Measurements from ENCODE around the gene KRTAP10-11.
"Not testable (repeated sequence)": the region's sequence is repeated elsewhere in the genome, so short reads cannot be mapped to it uniquely, and the experiment has no call there.

The KRTAP10-11 gene

DNA sequence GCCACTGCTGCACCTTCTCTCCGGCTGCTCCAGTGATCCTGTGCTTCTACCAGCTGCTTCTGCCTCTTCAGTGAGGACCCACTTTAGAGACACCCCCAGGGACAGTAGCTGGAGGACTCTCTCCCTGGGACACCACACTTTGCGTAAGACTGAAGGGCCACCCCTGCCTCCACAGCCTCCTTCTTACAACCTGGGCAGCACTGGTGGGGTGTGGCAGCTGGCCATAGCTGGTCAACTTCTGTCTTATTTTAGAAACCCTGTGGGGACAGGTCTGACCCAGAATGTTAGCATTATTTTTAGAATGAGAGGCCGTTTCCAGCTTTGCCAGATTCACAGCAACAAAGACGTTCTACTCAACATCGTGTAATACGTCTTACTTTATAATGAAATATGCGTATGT, 20.5 kb upstream of the KRTAP10-11 start:
- in situ Hi-C loops (cut with MboI; ENCODE audit: low sequenced_read_pairs) = no loop called here
- H3K4me3 ChIP-seq = no peak overlapping the region
- H3K27me3 ChIP-seq (ENCODE audit: low read depth) = no peaks in the 10 kb centered on the region
- no peak for DNase-seq (ENCODE audit: low spot score in 2 of 2)
- no peaks in the 10 kb centered on the region; the same call in 1 of the 2 replicates for H3K9me3 ChIP-seq
- no peaks in the 10 kb centered on the region for H3K36me3 ChIP-seq (replicated peaks)
- H3K4me1 ChIP-seq = no peaks in the 10 kb centered on the region

DNA sequence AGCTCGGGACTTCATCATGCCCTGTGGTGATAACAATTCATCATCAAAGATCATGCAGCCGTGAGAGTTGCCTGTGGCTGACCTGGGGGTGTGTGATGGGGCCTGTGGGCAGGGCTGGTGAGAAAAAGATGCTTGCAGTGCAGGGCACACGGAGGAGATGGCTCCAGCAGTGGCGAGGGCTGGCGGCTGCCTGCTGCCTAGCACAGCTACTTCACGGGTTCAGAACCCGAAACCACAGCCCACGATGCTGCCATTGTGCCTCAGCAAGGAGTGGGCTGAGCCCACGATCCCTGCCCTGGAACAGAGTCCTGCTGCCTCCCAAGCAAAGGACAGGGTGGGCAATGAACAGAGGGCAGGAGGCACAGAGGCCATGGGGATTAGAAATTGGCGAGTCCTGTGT, 20.0 kb upstream of the KRTAP10-11 start:
- no peak for DNase-seq (ENCODE audit: low spot score in 2 of 2)
- no peaks in the 10 kb centered on the region for H3K36me3 ChIP-seq (replicated peaks)
- no peaks in the 10 kb centered on the region; the same call in 1 of the 2 replicates for H3K9me3 ChIP-seq
- in situ Hi-C loops (cut with MboI; ENCODE audit: low sequenced_read_pairs) = no loop called here
- no peaks in the 10 kb centered on the region for H3K27me3 ChIP-seq (ENCODE audit: low read depth)
- no peak overlapping the region for H3K4me3 ChIP-seq
- no peaks in the 10 kb centered on the region for H3K4me1 ChIP-seq

GRCh38 chr21:44626673-44627143, 19.5 kb upstream of the KRTAP10-11 start, which contains the start of gene KRTAP10-9:
KRTAP10-9 (plus strand) TSS chr21:44627093; CDS start chr21:44627172, 79 bp downstream.
- H3K27me3 ChIP-seq (ENCODE audit: low read depth) = no peaks in the 10 kb centered on the region
- in situ Hi-C loops (cut with MboI; ENCODE audit: low sequenced_read_pairs) = no loop called here
- no peaks in the 10 kb centered on the region; the same call in 1 of the 2 replicates for H3K9me3 ChIP-seq
- H3K4me1 ChIP-seq = no peaks in the 10 kb centered on the region
- H3K4me3 ChIP-seq = no peak within 1 kb of the TSS
- DNase-seq (ENCODE audit: low spot score in 2 of 2) = no peak
- no peaks in the 10 kb centered on the region for H3K36me3 ChIP-seq (replicated peaks)

DNA sequence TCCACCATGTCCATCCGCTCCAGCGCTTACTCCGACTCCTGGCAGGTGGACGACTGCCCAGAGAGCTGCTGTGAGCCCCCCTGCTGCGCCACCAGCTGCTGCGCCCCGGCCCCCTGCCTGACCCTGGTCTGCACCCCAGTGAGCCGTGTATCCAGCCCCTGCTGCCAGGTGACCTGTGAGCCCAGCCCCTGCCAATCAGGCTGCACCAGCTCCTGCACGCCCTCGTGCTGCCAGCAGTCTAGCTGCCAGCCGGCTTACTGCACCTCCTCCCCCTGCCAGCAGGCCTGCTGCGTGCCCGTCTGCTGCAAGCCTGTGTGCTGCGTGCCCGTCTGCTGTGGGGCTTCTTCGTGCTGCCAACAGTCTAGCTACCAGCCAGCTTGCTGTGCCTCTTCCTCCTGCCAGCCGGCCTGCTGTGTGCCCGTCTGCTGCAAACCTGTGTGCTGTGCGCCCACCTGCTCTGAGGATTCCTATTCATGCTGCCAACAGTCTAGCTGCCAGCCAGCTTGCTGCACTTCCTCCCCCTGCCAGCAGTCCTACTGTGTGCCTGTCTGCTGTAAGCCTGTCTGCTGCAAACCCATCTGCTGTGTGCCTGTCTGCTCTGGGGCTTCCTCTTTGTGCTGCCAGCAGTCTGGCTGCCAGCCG, 18.9 kb upstream of the KRTAP10-11 start:
- H3K9me3 ChIP-seq; H3K36me3 ChIP-seq (replicated peaks); H3K27me3 ChIP-seq (ENCODE audit: low read depth); DNase-seq (ENCODE audit: low spot score in 2 of 2); in situ Hi-C loops (cut with MboI; ENCODE audit: low sequenced_read_pairs); H3K4me3 ChIP-seq; H3K4me1 ChIP-seq: not testable (repeated sequence)

DNA sequence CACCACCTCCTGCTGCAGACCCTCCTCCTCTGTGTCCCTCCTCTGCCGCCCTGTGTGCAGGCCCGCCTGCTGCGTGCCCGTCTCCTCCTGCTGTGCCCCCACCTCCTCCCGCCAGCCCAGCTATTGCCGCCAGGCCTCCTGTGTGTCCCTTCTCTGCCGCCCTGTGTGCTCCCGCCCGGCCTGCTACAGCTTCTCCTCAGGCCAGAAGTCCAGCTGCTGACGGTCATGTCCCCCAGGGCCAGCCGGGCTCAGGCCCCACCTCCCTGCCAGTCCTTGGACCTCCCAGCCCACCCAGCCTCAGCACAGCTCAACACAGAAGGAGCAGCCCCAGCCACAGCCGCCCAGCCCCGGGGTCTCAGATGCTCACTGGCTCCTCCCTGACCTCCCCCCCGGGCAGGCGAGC, 18.4 kb upstream of the KRTAP10-11 start:
- DNase-seq (ENCODE audit: low spot score in 2 of 2); H3K27me3 ChIP-seq (ENCODE audit: low read depth); H3K4me3 ChIP-seq; in situ Hi-C loops (cut with MboI; ENCODE audit: low sequenced_read_pairs); H3K36me3 ChIP-seq (replicated peaks); H3K9me3 ChIP-seq; H3K4me1 ChIP-seq: not testable (repeated sequence)

DNA sequence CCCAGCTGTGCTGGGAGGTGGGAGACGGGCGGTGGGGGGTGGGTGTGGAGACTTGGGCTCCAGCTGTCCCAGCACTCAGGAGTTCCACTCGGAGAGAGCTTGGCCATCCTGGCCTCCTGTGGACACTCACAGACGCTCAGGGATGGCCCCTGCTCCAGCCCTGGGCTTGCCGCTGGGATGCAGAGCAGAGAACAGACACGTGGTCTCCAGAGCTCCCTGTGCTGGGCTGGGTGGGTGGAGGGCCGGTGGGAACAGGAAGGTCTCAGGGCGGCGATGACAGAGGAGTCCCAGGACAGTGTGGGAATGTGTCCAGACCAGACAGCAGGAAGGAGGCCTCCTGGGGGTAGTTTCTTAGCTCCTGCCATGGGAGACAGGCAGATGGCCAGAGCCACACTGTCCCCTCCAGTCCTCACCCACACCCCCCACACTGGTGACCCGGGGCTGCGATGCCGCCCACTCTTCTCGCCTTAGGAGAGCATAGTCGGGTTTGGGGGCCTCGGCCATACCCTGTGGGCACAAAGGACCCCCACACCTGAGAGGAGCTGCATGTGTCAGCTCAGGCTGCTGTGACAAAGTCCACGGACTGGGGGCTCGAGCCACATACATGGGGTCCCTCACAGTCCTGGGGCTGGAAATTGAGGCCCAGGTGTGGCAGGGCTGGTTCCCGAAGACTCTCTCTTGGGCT, 17.4 kb upstream of the KRTAP10-11 start:
- Histone ChIP-seq H3K27me3 (ENCODE audit: low read depth) (no peaks in the 10 kb centered on the region), H3K36me3 (replicated peaks) (no peaks in the 10 kb centered on the region), H3K9me3 (no peaks in the 10 kb centered on the region; the same call in 1 of the 2 replicates), H3K4me1 (no peaks in the 10 kb centered on the region), H3K4me3 (no peak overlapping the region)
- in situ Hi-C loops (cut with MboI; ENCODE audit: low sequenced_read_pairs) = no loop called here
- no peak for DNase-seq (ENCODE audit: low spot score in 2 of 2)

- no peak overlapping the region for H3K4me3 ChIP-seq
- DNase-seq (ENCODE audit: low spot score in 2 of 2) = no peak
- H3K4me1 ChIP-seq = no peaks in the 10 kb centered on the region
- no peaks in the 10 kb centered on the region for H3K27me3 ChIP-seq (ENCODE audit: low read depth)
- H3K36me3 ChIP-seq (replicated peaks) = no peaks in the 10 kb centered on the region
- H3K9me3 ChIP-seq = no peaks in the 10 kb centered on the region
- in situ Hi-C loops (cut with MboI; ENCODE audit: low sequenced_read_pairs) = no loop called here
These were observed 15.8 kb upstream of the KRTAP10-11 start for GRCh38 chr21:44630440-44630839.

- in situ Hi-C loops (cut with MboI; ENCODE audit: low sequenced_read_pairs) = no loop called here
- Histone ChIP-seq H3K27me3 (ENCODE audit: low read depth) (no peaks in the 10 kb centered on the region), H3K36me3 (replicated peaks) (no peaks in the 10 kb centered on the region), H3K4me1 (no peaks in the 10 kb centered on the region), H3K4me3 (no peak overlapping the region), H3K9me3 (no peaks in the 10 kb centered on the region)
- no peak for DNase-seq (ENCODE audit: low spot score in 2 of 2)
These were observed 14.1 kb upstream of the KRTAP10-11 start for GRCh38 chr21:44632067-44632466.

DNA sequence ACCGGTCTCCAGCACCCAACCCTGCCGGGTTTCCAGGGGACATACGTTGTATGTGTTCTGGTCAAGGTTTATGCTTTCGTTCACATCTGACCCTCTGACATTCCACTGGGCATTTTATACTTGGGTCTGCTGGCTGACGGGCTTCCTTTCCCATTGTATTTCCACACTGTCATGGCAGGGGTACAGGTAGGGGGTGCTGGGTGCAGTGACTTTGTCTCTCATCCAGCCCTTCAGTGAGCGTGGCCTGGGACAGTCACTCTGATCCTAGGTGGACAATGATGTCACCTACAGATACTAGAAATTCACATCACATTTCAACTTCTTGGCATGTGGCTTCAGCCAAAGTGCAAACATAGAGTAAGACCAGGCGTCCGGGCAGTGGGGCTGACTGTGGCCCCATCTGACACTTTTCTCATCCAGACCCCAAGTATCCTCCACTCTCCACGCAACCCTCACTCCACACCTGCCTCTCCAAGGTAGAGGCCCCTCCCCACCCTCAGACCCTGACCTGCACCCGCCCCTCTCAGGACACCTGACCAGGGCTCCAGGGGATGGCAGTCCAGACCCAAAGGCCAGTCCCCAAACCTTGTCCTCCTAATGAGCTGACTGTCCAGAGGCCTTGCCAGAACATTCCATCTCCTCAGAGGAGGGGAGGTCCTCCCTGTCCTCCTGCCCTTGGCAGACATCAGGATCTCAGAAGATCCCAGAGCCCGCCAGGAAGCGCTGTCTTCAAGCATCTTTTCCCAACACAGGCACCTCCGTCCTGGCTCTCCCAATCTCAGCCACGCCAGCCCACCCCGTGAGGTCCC, 9.8 kb upstream of the KRTAP10-11 start:
- H3K36me3 ChIP-seq (replicated peaks) = no peaks in the 10 kb centered on the region
- H3K4me1 ChIP-seq = no peaks in the 10 kb centered on the region
- no peaks in the 10 kb centered on the region for H3K27me3 ChIP-seq (ENCODE audit: low read depth)
- in situ Hi-C loops (cut with MboI; ENCODE audit: low sequenced_read_pairs) = no loop called here
- H3K4me3 ChIP-seq = no peak overlapping the region
- H3K9me3 ChIP-seq = no peaks in the 10 kb centered on the region
- no peak for DNase-seq (ENCODE audit: low spot score in 2 of 2)

DNA sequence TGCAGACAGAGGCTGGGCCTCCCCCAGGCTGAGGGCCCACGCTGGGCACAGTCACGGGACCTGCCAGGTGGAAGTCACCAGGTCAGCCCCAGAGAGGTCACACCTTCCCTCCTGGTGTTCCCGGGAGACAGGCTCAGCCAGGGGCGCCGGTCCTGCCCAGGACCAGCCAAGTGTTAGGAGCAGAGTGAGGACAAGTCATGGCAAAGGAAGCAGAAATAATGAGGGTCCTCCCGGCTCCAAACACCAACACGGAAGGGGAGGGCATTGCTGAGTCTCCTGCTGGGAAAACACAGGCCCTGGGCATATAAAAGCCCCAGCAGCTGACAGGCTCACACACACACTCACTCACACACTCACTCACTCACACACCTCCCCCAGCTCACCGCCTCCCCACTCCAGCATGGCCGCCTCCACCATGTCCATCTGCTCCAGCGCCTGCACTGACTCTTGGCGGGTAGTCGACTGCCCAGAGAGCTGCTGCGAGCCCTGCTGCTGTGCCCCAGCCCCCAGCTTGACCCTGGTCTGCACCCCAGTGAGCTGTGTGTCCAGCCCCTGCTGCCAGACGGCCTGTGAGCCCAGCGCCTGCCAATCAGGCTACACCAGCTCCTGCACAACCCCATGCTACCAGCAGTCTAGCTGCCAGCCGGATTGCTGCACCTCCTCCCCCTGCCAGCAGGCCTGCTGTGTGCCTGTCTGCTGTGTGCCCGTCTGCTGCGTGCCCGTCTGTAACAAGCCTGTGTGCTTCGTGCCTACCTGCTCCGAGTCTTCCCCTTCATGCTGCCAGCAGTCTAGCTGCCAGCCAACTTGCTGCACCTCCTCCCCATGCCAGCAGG, 9.0 kb upstream of the KRTAP10-11 start, which contains the start of gene KRTAP10-10:
KRTAP10-10 (plus strand) TSS at position 339 of the 833 bp plus-strand sequence; CDS start at position 401, 62 bp downstream.
- Histone ChIP-seq H3K4me3 (no peak within 1 kb of the TSS), H3K4me1 (no peaks in the 10 kb centered on the region), H3K36me3 (replicated peaks) (no peaks in the 10 kb centered on the region), H3K9me3 (no peaks in the 10 kb centered on the region), H3K27me3 (ENCODE audit: low read depth) (no peaks in the 10 kb centered on the region)
- no peak for DNase-seq (ENCODE audit: low spot score in 2 of 2)
- in situ Hi-C loops (cut with MboI; ENCODE audit: low sequenced_read_pairs) = no loop called here

DNA sequence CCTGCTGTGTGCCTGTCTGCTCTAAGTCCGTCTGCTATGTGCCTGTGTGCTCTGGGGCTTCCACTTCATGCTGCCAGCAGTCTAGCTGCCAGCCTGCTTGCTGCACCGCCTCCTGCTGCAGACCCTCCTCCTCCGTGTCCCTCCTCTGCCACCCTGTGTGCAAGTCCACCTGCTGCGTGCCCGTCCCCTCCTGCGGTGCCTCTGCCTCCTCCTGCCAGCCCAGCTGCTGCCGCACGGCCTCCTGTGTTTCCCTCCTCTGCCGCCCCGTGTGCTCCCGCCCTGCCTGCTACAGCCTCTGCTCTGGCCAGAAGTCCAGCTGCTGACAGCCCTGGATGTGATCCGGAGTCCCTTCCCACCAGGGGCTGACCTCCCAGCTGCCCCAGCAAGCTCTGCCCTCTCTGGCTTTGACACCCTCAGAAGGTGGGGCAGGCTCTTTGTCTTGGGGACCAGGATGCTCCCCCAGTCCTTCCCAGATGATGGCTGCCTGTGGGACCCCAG, 8.3 kb upstream of the KRTAP10-11 start:
- DNase-seq (ENCODE audit: low spot score in 2 of 2); H3K36me3 ChIP-seq (replicated peaks); H3K27me3 ChIP-seq (ENCODE audit: low read depth); H3K9me3 ChIP-seq; H3K4me1 ChIP-seq; H3K4me3 ChIP-seq; in situ Hi-C loops (cut with MboI; ENCODE audit: low sequenced_read_pairs): not testable (repeated sequence)

GRCh38 chr21:44638506-44639330, 7.5 kb upstream of the KRTAP10-11 start:
- H3K27me3 ChIP-seq (ENCODE audit: low read depth); H3K36me3 ChIP-seq (replicated peaks); H3K4me1 ChIP-seq; H3K9me3 ChIP-seq; in situ Hi-C loops (cut with MboI; ENCODE audit: low sequenced_read_pairs); DNase-seq (ENCODE audit: low spot score in 2 of 2); H3K4me3 ChIP-seq: not testable (repeated sequence)

All from HAP-1 (cell line).